Esophagus muscularis mucosa (tissue), 4 donors: ENCODE results near the gene RUNX1. TPM values are rescaled to one million over a fixed set of nuclear protein-coding genes. Genes with fewer than 3 reads are reported as not detected.

Source experiments
- DNase-seq: peaks from one replicate; pipeline ENCODE4 v3.0.0-alpha.2; 2017; ENCODE audit errors: extremely low spot score
- H3K27ac ChIP-seq, 4 donors: fragments of 200-600 bp; sonication (generic); replicated peaks in 1 of 4; 1 replicate in 3 of 4; 2 replicates in 1 of 4; pipeline ENCODE4 v1.5.1; 2016 to 2019; ENCODE audit warnings: mild to moderate bottlenecking in 1 of 4
- H3K27me3 ChIP-seq, 4 donors: fragments of 200-600 bp; sonication (generic); one replicate each; pipeline versions ENCODE4 v1.5.1 to v1.6.0; 2016 to 2019
- H3K36me3 ChIP-seq, 4 donors: fragments of 200-600 bp; sonication (generic); one replicate each; pipeline ENCODE4 v1.5.1; 2016 to 2019
- H3K4me1 ChIP-seq, 4 donors: fragments of 200-600 bp; sonication (generic); one replicate each; pipeline ENCODE4 v1.5.1; 2016 to 2019
- H3K4me3 ChIP-seq, 4 donors: fragments of 200-600 bp; sonication (generic); 1 replicate in 2 of 4; 2 replicates in 2 of 4; pipeline ENCODE4 v1.5.1; 2016 to 2019; ENCODE audit warnings: mild to moderate bottlenecking in 4 of 4, moderate library complexity in 1 of 4
- H3K9me3 ChIP-seq, 4 donors: fragments of 200-600 bp; sonication (generic); 1 replicate in 3 of 4; 2 replicates in 1 of 4; pipeline ENCODE4 v1.5.1; 2016 to 2019
- EP300 ChIP-seq: sonication (generic); formaldehyde crosslinking; IDR thresholded peaks from one replicate; pipeline ENCODE4 v1.6.1; 2017; ENCODE audit warnings: antibody characterized with exemption
- POLR2A ChIP-seq: fragments of 450-650 bp; IDR thresholded peaks from one replicate; pipeline ENCODE4 v1.6.1; 2017; ENCODE audit warnings: antibody characterized with exemption, moderate library complexity, mild to moderate bottlenecking, low read depth
- POLR2AphosphoS5 ChIP-seq, 2 donors: sonication (generic); formaldehyde crosslinking; IDR thresholded peaks; one replicate each; pipeline ENCODE4 v1.6.1; 2017; ENCODE audit warnings: antibody characterized with exemption in 2 of 2
- WGBS: methylation state at CpG from one replicate; pipeline ENCODE4 v1.1.5; 2018; 5-methylcytosine and 5-hydroxymethylcytosine counted together
- intact Hi-C: fragments of 100-400 bp; cut with DNase I; formaldehyde crosslinking; loops from one replicate; pipeline ENCODE4 v1.15.1; 2023
- total RNA-seq, 4 donors: library from RNA; depleted of rRNA; stranded (reverse); fragments of >200 nt; gene quantifications; one replicate each; pipeline versions ENCODE4 v1.1.0 to v1.2.1, GENCODE V29; 2016
- TF ChIP-seq, protein P1 (sequence below), 3 experiments: fragments of 200-600 bp in 2 of 3; fragments of 450-650 bp in 1 of 3; sonication (generic) in 2 of 3; IDR thresholded peaks; one replicate each; pipeline ENCODE4 v1.5.1; 2017 to 2019; ENCODE audit warnings: antibody characterized with exemption in 3 of 3, mild to moderate bottlenecking in 2 of 3, moderate library complexity in 1 of 3

Gene RUNX1
- total RNA-seq, 4 donors from 2014 or later = 3.7 to 10.9 (median 5.6) TPM

DNA sequence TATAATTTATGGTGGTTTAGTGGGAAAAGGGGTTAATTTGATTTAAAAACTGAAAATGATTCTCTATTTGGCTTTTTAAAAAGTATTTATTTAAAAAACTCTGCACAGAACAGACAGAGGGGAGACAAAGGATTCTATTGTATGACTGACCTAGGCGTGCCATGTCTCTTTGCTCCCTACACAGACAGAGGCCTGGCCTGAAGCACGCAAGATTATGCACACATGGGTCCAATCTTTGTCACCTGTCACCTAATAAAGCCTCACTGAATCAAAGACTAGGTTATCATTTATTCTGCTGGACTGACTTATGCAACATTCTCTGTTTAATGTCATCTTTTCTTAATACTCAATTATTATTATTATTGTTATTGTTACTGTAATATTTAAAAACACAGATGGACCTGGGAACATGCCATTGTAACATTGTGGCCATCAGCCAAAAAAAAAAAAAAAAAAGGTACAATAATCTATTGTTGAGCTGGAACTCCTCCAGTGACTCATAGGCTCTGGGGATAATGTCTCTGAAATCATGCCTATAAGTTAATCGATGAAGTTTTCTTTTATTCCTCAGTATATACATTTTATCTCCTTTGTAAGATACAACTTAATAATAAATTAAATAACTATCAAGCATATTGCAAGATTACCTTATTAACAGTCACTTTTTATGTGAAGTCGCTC is 112.1 kb downstream of the RUNX1 start:
- intact Hi-C loops = no loop called here
- Histone ChIP-seq H3K4me1 (no peaks in the 10 kb centered on the region), H3K27me3 (peaks cover 0 to 14% (median 0%) of the 10 kb centered on the region in 4 donors), H3K36me3 (no peaks in the 10 kb centered on the region), H3K27ac (no peak overlapping the region), H3K4me3 (no peak overlapping the region), H3K9me3 (no peaks in the 10 kb centered on the region)
- WGBS = 66% methylated on average over 4 of the region's 4 CpGs
- no peak for DNase-seq
- TF ChIP-seq POLR2A (no peak), POLR2AphosphoS5 (IDR thresholded peaks at IDR 0.05) (no peak), EP300 (no peak)
- TF ChIP-seq, protein P1, sequence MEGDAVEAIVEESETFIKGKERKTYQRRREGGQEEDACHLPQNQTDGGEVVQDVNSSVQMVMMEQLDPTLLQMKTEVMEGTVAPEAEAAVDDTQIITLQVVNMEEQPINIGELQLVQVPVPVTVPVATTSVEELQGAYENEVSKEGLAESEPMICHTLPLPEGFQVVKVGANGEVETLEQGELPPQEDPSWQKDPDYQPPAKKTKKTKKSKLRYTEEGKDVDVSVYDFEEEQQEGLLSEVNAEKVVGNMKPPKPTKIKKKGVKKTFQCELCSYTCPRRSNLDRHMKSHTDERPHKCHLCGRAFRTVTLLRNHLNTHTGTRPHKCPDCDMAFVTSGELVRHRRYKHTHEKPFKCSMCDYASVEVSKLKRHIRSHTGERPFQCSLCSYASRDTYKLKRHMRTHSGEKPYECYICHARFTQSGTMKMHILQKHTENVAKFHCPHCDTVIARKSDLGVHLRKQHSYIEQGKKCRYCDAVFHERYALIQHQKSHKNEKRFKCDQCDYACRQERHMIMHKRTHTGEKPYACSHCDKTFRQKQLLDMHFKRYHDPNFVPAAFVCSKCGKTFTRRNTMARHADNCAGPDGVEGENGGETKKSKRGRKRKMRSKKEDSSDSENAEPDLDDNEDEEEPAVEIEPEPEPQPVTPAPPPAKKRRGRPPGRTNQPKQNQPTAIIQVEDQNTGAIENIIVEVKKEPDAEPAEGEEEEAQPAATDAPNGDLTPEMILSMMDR (IDR thresholded peaks at IDR 0.05) = no peak

GRCh38 chr21:34936371-34936789 is 112.7 kb downstream of the RUNX1 start:
- Histone ChIP-seq H3K36me3 (no peaks in the 10 kb centered on the region), H3K9me3 (no peaks in the 10 kb centered on the region), H3K4me1 (no peaks in the 10 kb centered on the region), H3K27ac (no peak overlapping the region), H3K27me3 (peaks cover 0 to 14% (median 0%) of the 10 kb centered on the region in 4 donors), H3K4me3 (no peak overlapping the region)
- 38% methylated on average over 11 of the region's 11 CpGs for WGBS
- DNase-seq = no peak
- TF ChIP-seq, protein P1 (IDR thresholded peaks at IDR 0.05) = no peak
- TF ChIP-seq POLR2A (no peak), EP300 (no peak), POLR2AphosphoS5 (IDR thresholded peaks at IDR 0.05) (no peak)
- intact Hi-C loops = no loop called here

DNA sequence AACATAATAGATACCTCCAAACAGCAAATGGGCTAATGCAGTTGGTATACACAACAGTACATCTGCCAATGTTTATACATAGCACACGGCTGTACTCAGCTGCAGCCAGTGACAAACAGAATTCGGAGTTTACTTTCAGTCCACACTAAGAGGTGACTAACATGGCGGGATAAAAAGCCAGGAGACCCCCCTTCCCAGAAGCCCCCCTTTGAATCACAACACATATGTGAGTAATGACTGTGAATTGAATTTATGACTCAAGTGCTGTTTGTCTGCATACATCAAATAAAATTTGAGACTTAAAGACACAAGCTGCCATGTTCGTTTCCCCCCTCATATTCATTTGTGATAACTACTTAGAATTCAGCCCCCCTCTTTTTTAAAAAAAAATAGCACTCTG is 113.2 kb downstream of the RUNX1 start:
- intact Hi-C loops = no loop called here
- Histone ChIP-seq H3K27ac (no peak overlapping the region), H3K4me3 (no peak overlapping the region), H3K27me3 (peaks cover 0 to 11% (median 0%) of the 10 kb centered on the region in 4 donors), H3K9me3 (no peaks in the 10 kb centered on the region), H3K36me3 (no peaks in the 10 kb centered on the region), H3K4me1 (no peaks in the 10 kb centered on the region)
- no peak for DNase-seq
- TF ChIP-seq POLR2A (no peak), EP300 (no peak), POLR2AphosphoS5 (IDR thresholded peaks at IDR 0.05) (no peak)
- TF ChIP-seq, protein P1 (IDR thresholded peaks at IDR 0.05) = no peak
- WGBS = 61% methylated on average over 4 of the region's 4 CpGs

DNA sequence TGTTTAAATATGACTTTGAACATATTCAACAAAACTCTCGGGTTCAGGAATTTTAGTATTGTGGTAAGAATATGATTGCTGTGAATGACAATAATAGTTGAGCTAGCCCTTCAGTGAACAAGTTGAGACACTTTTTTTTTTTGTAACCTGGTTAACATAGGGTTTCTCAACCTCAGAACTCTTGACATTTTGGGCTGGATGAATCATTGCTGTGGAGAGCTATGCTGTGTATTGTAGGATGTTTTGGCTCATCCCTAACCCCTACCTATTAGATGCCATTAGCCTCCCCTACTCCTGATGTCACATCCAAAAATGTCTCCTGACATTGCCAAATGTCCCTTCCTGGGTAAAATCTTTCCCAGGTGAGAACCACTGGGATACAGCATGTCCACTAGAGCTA is 113.7 kb downstream of the RUNX1 start:
- no peak overlapping the region for H3K4me3 ChIP-seq
- no peaks in the 10 kb centered on the region for H3K4me1 ChIP-seq
- H3K27ac ChIP-seq = no peak overlapping the region
- intact Hi-C loops = no loop called here
- H3K27me3 ChIP-seq = peaks cover 0 to 7% (median 0%) of the 10 kb centered on the region in 4 donors
- 81% methylated on average over 1 of the region's 1 CpG for WGBS
- no peak for DNase-seq
- H3K36me3 ChIP-seq = no peaks in the 10 kb centered on the region
- TF ChIP-seq POLR2AphosphoS5 (IDR thresholded peaks at IDR 0.05) = no peak
- H3K9me3 ChIP-seq = no peaks in the 10 kb centered on the region

DNA sequence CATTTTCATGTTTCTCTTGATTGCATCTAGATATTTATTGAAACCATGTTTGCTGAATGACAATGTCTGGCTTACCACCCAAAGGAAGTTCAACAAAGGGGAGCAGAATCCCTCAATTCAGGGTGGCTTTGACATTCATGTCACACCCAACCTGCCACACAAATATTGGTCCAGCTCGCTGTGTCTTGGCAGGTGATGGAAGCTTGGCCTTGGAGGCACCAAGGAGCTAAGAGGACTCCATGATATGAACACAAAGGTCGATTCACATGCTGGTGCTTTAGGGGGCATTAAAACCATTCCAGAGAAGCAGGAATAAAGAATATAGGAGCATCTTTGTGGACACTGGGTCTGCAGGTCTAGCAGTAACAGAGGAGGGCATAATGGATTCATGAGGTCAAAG is 114.8 kb downstream of the RUNX1 start:
- no peaks in the 10 kb centered on the region for H3K4me1 ChIP-seq
- H3K4me3 ChIP-seq = no peak overlapping the region
- intact Hi-C loops = no loop called here
- TF ChIP-seq EP300 (no peak), POLR2A (no peak), POLR2AphosphoS5 (IDR thresholded peaks at IDR 0.05) (no peak)
- TF ChIP-seq, protein P1 (IDR thresholded peaks at IDR 0.05) = no peak
- H3K27me3 ChIP-seq = peaks cover 0 to 3% (median 0%) of the 10 kb centered on the region in 4 donors
- H3K9me3 ChIP-seq = no peaks in the 10 kb centered on the region
- WGBS = 82% methylated on average over 2 of the region's 2 CpGs
- H3K36me3 ChIP-seq = no peaks in the 10 kb centered on the region
- no peak for DNase-seq
- H3K27ac ChIP-seq = no peak overlapping the region
